Keratinocyte (primary cell): ENCODE results near the gene NDRG3. TPM values are rescaled to one million over a fixed set of nuclear protein-coding genes. Genes with fewer than 3 reads are reported as not detected.
"Not testable (repeated sequence)": the region's sequence is repeated elsewhere in the genome, so short reads cannot be mapped to it uniquely, and the experiment has no call there.

Source experiments
- DNase-seq: peaks from one replicate; pipeline ENCODE4 v3.0.0-alpha.2; 2011; ENCODE audit warnings: low read depth, missing footprints, low spot score
- FAIRE-seq: peaks from 2 replicates; lab custom pipeline; 2011; peaks lifted over from hg19 to GRCh38; lab: Jason Lieb, UNC
- H2AFZ ChIP-seq: 2 replicates; pipeline ENCODE4 v1.6.0; 2012; ENCODE audit warnings: low read length, control low read depth, inconsistent platforms; ENCODE audit not compliant: control insufficient read depth
- H3K27ac ChIP-seq: 2 replicates; pipeline ENCODE4 v1.5.1; 2011; ENCODE audit warnings: low read length; ENCODE audit not compliant: control insufficient read depth, insufficient read depth
- H3K27me3 ChIP-seq: 3 replicates; pipeline ENCODE4 v1.6.0; 2011; ENCODE audit warnings: low read length; ENCODE audit not compliant: control insufficient read depth, insufficient read depth; ENCODE audit errors: extremely low read depth
- H3K36me3 ChIP-seq, 2 experiments: 2 replicates in 1 of 2; 3 replicates in 1 of 2; pipeline ENCODE4 v1.5.1; 2011; ENCODE audit warnings: low read length in 2 of 2, mild to moderate bottlenecking in 1 of 2; ENCODE audit not compliant: control insufficient read depth in 2 of 2, insufficient read depth in 2 of 2; ENCODE audit errors: extremely low read depth in 1 of 2
- H3K4me1 ChIP-seq: 3 replicates; pipeline ENCODE4 v1.5.1; 2011; ENCODE audit warnings: low read length; ENCODE audit not compliant: control insufficient read depth, insufficient read depth; ENCODE audit errors: extremely low read depth
- H3K4me2 ChIP-seq: 3 replicates; pipeline ENCODE4 v1.6.0; 2011; ENCODE audit warnings: low read depth, low read length; ENCODE audit not compliant: control insufficient read depth, insufficient read depth; ENCODE audit errors: extremely low read depth
- H3K4me3 ChIP-seq, 3 experiments: fragments of 200-600 bp in 1 of 3; sonication (generic) in 1 of 3; 2 replicates in 2 of 3; 3 replicates in 1 of 3; pipeline ENCODE4 v1.5.1; 2011 to 2016; ENCODE audit warnings: low read length in 3 of 3, mild to moderate bottlenecking in 3 of 3, control low read depth in 2 of 3, inconsistent platforms in 1 of 3, low read depth in 1 of 3, mixed read lengths in 1 of 3, mixed run types in 1 of 3, moderate library complexity in 1 of 3; ENCODE audit not compliant: control insufficient read depth in 2 of 3, insufficient read depth in 2 of 3; ENCODE audit errors: extremely low read depth in 1 of 3
- H3K79me2 ChIP-seq: 2 replicates; pipeline ENCODE4 v1.6.0; 2012; ENCODE audit warnings: low read length; ENCODE audit not compliant: control insufficient read depth, insufficient read depth
- H3K9ac ChIP-seq: 3 replicates; pipeline ENCODE4 v1.6.0; 2011; ENCODE audit warnings: low read length; ENCODE audit not compliant: control insufficient read depth, insufficient read depth; ENCODE audit errors: extremely low read depth
- H3K9me1 ChIP-seq: 3 replicates; pipeline ENCODE4 v1.6.0; 2011; ENCODE audit warnings: low read length; ENCODE audit not compliant: control insufficient read depth, insufficient read depth; ENCODE audit errors: extremely low read depth
- H3K9me3 ChIP-seq: 2 replicates; pipeline ENCODE4 v1.5.1; 2012; ENCODE audit warnings: low read depth, low read length; ENCODE audit not compliant: control insufficient read depth
- H4K20me1 ChIP-seq: 3 replicates; pipeline ENCODE4 v1.6.0; 2011; ENCODE audit warnings: low read length; ENCODE audit not compliant: control insufficient read depth, insufficient read depth; ENCODE audit errors: extremely low read depth
- CTCF ChIP-seq, 3 experiments: IDR thresholded peaks in 1 of 3; conservative IDR thresholded peaks in 1 of 3; optimal IDR thresholded peaks in 1 of 3; 2 replicates in 2 of 3; 3 replicates in 1 of 3; pipeline versions ENCODE3 to v1.5.1; 2011; ENCODE audit warnings: low read length in 3 of 3, mild to moderate bottlenecking in 3 of 3, moderate library complexity in 2 of 3, control low read depth in 1 of 3, inconsistent platforms in 1 of 3; ENCODE audit not compliant: insufficient read depth in 2 of 3; ENCODE audit errors: extremely low read depth in 1 of 3
- EZH2 ChIP-seq: IDR thresholded peaks from one replicate; pipeline ENCODE4 v1.6.1; 2012; ENCODE audit warnings: inconsistent platforms, mild to moderate bottlenecking, low read length, moderate library complexity
- dilution Hi-C: fragments of 300-500 bp; cut with MboI; formaldehyde crosslinking; loops from one replicate; pipeline ENCODE4 v1.7.0; 2020; ENCODE audit warnings: low sequenced_read_pairs; ENCODE audit not compliant: extremely low pct_ligation_motif_present
- polyA plus RNA-seq, 5 experiments: library from polyadenylated mRNA; depleted of rRNA in 3 of 5; stranded (reverse) in 3 of 5; stranded (forward) in 1 of 5; unstranded in 1 of 5; fragments of >200 nt; gene quantifications; 1 replicate in 1 of 5; 2 replicates in 3 of 5; 3 replicates in 1 of 5; pipeline versions ENCODE4 v1.2.1 to v1.2.3, GENCODE V29; 2011 to 2012; ENCODE audit warnings: missing spikeins in 2 of 5, low read depth in 1 of 5, low replicate concordance in 1 of 5

The NDRG3 gene
- polyA plus RNA-seq, 1 donor (not counting 4 experiments of a cell fraction or from before 2014, with no cell fraction given), result 44.1 TPM

GRCh38 chr20:36613974-36614373 lies 131.9 kb downstream of the NDRG3 start:
- Histone ChIP-seq H3K4me3 (no peak overlapping the region), H4K20me1 (peaks cover 2% of the 10 kb centered on the region), H3K36me3 (peaks cover 23 to 26% of the 10 kb centered on the region in 2 experiments), H3K79me2 (peaks cover 4% of the 10 kb centered on the region), H3K9me3 (no peaks in the 10 kb centered on the region), H3K9ac (no peak overlapping the region), H2AFZ (no peak overlapping the region), H3K9me1 (no peaks in the 10 kb centered on the region), H3K4me2 (no peak overlapping the region), H3K27ac (no peak overlapping the region), H3K27me3 (no peaks in the 10 kb centered on the region), H3K4me1 (no peaks in the 10 kb centered on the region)
- no peak for FAIRE-seq
- dilution Hi-C loops, result no loop called here
- DNase-seq, result no peak
- TF ChIP-seq CTCF (optimal IDR thresholded peaks at IDR 0.05 in 1 of 3, IDR thresholded peaks at IDR 0.05 in 1 of 3, conservative IDR thresholded peaks at IDR 0.05 in 1 of 3; ENCODE audit: extremely low read depth in 1 of 3, insufficient read depth in 2 of 3, low read length in 3 of 3), result no peak

GRCh38 chr20:36611625-36612024 lies 134.3 kb downstream of the NDRG3 start:
- no peak overlapping the region for H3K4me3 ChIP-seq
- no peaks in the 10 kb centered on the region for H3K9me1 ChIP-seq
- H3K36me3 ChIP-seq, result peaks cover 33 to 38% of the 10 kb centered on the region in 2 experiments
- peaks cover 5% of the 10 kb centered on the region for H4K20me1 ChIP-seq
- no peak overlapping the region for H3K9ac ChIP-seq
- DNase-seq (no peak), FAIRE-seq (no peak)
- no peaks in the 10 kb centered on the region for H3K9me3 ChIP-seq
- H3K27me3 ChIP-seq, result no peaks in the 10 kb centered on the region
- no peak overlapping the region for H2AFZ ChIP-seq
- H3K4me1 ChIP-seq, result peaks cover 14% of the 10 kb centered on the region
- dilution Hi-C loops, result no loop called here
- H3K4me2 ChIP-seq, result no peak overlapping the region
- TF ChIP-seq EZH2 (no peak), CTCF (optimal IDR thresholded peaks at IDR 0.05 in 1 of 3, IDR thresholded peaks at IDR 0.05 in 1 of 3, conservative IDR thresholded peaks at IDR 0.05 in 1 of 3; ENCODE audit: extremely low read depth in 1 of 3, insufficient read depth in 2 of 3, low read length in 3 of 3) (no peak)
- H3K79me2 ChIP-seq, result peaks cover 23% of the 10 kb centered on the region
- H3K27ac ChIP-seq, result no peak overlapping the region

- Histone ChIP-seq H3K36me3 (peaks cover 31 to 33% of the 10 kb centered on the region in 2 experiments), H3K4me1 (peaks cover 19% of the 10 kb centered on the region), H3K79me2 (peaks cover 34% of the 10 kb centered on the region)
- H3K9me3 ChIP-seq, H3K4me2 ChIP-seq, H3K27me3 ChIP-seq, H3K9ac ChIP-seq, DNase-seq, FAIRE-seq, H3K27ac ChIP-seq, H3K9me1 ChIP-seq, H2AFZ ChIP-seq, H4K20me1 ChIP-seq, dilution Hi-C loops, H3K4me3 ChIP-seq: not testable (repeated sequence)
These were observed 137.5 kb downstream of the NDRG3 start for GRCh38 chr20:36608388-36608728.
